Left renal cortex interstitium (tissue), 4 donors: ENCODE measurements around the gene SEC31B. TPM values are rescaled to one million over a fixed set of nuclear protein-coding genes. Genes with fewer than 3 reads are reported as not detected.

Experiments used
- DNase-seq, 4 donors: peaks; one replicate each; pipeline ENCODE4 v3.0.0-alpha.2; 2013; ENCODE audit warnings: low read depth in 4 of 4, low spot score in 2 of 4, missing footprints in 1 of 4
- polyA plus RNA-seq, 4 donors: library from polyadenylated mRNA; unstranded; fragments of 120-200 nt; gene quantifications; one replicate each; pipeline ENCODE4 v1.2.1, GENCODE V29; 2013; ENCODE audit not compliant: insufficient read length in 4 of 4

Gene SEC31B
- polyA plus RNA-seq, 4 donors = 10.1 to 30.5 (median 19.6) TPM

- no peak for DNase-seq
These were observed 70.7 kb downstream of the SEC31B start for GRCh38 chr10:100448951-100449350.

GRCh38 chr10:100447663-100448062, 72.0 kb downstream of the SEC31B start:
- DNase-seq = no peak

GRCh38 chr10:100446130-100446761, 73.4 kb downstream of the SEC31B start:
- no peak for DNase-seq

GRCh38 chr10:100442548-100442947, 77.1 kb downstream of the SEC31B start:
- DNase-seq = no peak

GRCh38 chr10:100438674-100439315, 80.9 kb downstream of the SEC31B start:
- DNase-seq = no peak

Other genes starting within 250 kb of the SEC31B start
- gene BLOC1S2, start 233.2 kb downstream of the SEC31B start, polyA plus RNA-seq = 10 to 100 TPM; 31.9 to 41.5 (median 38.0) TPM
- under 1 TPM in 3 of 4 donors, not detected in 1; 0.10 to 0.71 (median 0.44) TPM for gene PKD2L1, start 189.6 kb downstream of the SEC31B start, polyA plus RNA-seq
- 10 to 100 TPM; 32.2 to 54.7 (median 44.1) TPM for gene SCD, start 172.6 kb downstream of the SEC31B start, polyA plus RNA-seq
- gene WNT8B, start 56.9 kb downstream of the SEC31B start, polyA plus RNA-seq = 1 to 10 TPM in 2 of 4 donors, under 1 TPM in 2; 0.69 to 1.0 (median 1.00) TPM
- gene NDUFB8, start 10.0 kb upstream of the SEC31B start, polyA plus RNA-seq = 100 to 1,000 TPM; 161 to 216 (median 195) TPM
- 10 to 100 TPM; 35.8 to 48.4 (median 42.5) TPM for gene HIF1AN, start 16.1 kb upstream of the SEC31B start, polyA plus RNA-seq
- 100 to 1,000 TPM; 116 to 262 (median 178) TPM for gene PAX2, start 225.7 kb upstream of the SEC31B start, polyA plus RNA-seq